ENCODE measurements around the gene MAPK1. TPM values are rescaled to one million over a fixed set of nuclear protein-coding genes. Genes with fewer than 3 reads are reported as not detected.
"Not testable (repeated sequence)": the region's sequence is repeated elsewhere in the genome, so short reads cannot be mapped to it uniquely, and the experiment has no call there.

The MAPK1 gene
- total RNA-seq, 2 experiments from 2014 or later: 74.0 to 82.6 TPM

DNA sequence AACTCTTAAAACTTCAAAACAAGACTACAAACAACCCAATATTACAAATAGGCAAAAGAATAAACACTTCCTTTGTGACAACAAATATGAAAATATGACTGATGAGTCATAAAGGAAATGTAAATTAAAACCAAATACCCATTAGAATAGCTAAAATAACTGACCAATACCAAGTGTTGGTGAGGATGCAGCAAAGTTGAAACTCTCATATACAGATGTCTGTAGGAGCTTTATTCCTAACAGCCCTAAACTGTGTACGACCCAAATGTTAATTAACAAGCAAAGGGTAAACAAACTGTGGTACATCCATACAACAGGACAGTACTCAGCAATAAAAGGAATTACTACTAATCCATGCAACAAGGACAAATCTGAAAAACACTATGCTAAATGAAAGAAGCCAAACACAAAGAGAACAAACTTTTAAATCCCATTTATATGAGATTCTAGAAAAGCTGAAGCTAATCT is 43.0 kb downstream of the MAPK1 start:
- DNase-seq: no peak
- H3K27me3 Mint-ChIP-seq (ENCODE audit: low read depth): no peaks in the 10 kb centered on the region
- H3K4me3 Mint-ChIP-seq: no peak overlapping the region
- CTCF ChIA-PET: no interaction called here
- intact Hi-C loops (cut with micrococcal nuclease): no loop called here
- H3K27ac Mint-ChIP-seq: no peak overlapping the region
- H3K36me3 Mint-ChIP-seq (ENCODE audit: low read depth): peaks cover 1% of the 10 kb centered on the region
- H3K4me1 Mint-ChIP-seq (ENCODE audit: low read depth): peaks cover 67% of the 10 kb centered on the region
- H3K9me3 Mint-ChIP-seq: no peaks in the 10 kb centered on the region

DNA sequence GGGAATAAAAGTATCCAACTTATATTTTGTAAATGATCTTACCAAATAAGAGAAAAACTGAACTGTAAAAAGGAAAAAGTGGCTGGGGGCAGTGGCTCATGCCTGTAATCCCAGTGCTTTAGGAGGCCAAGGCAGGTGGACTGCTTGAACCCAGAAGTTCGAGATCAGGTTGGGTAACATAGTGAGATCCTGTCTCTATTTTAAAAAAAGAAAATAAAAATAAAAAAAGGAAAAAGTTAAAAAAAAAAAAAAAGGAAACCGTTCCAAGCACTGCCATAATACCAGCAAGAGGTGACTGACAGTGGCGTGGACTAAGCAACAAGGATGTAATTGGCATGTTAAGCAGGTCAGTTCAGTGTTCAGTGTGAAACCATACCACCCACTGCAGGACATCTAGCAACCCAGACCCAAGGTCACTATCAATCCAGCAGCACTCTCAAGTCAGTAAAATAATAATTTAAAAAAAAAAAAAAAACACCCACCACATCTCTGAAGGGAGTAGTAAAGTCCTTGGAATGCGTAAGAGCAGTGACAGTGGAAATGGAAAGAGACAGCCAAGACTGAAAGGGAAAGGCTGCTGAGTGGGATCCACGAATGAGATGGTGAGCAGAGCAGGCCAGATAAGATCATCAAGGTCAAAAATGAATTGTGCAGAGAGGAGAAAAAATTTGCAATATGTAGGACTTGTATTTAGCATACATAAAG is 43.6 kb downstream of the MAPK1 start:
- intact Hi-C loops (cut with micrococcal nuclease): no loop called here
- DNase-seq: no peak
- Mint-ChIP-seq H3K9me3 (no peaks in the 10 kb centered on the region), H3K4me3 (no peak overlapping the region), H3K36me3 (ENCODE audit: low read depth) (peaks cover 1% of the 10 kb centered on the region), H3K27ac (no peak overlapping the region), H3K4me1 (ENCODE audit: low read depth) (peaks cover 67% of the 10 kb centered on the region), H3K27me3 (ENCODE audit: low read depth) (no peaks in the 10 kb centered on the region)
- CTCF ChIA-PET: no interaction called here

- Mint-ChIP-seq H3K4me1 (ENCODE audit: low read depth) (peaks cover 66% of the 10 kb centered on the region), H3K4me3 (no peak overlapping the region), H3K27me3 (ENCODE audit: low read depth) (no peaks in the 10 kb centered on the region), H3K36me3 (ENCODE audit: low read depth) (peaks cover 3% of the 10 kb centered on the region), H3K27ac (no peak overlapping the region), H3K9me3 (no peaks in the 10 kb centered on the region)
- CTCF ChIA-PET: interaction anchor here (1.1 kb wide), 1 partner anchor 133 kb away, joined by 3 read pairs; the partner anchor contains the start of gene PPM1F
- DNase-seq: no peak
- intact Hi-C loops (cut with micrococcal nuclease): no loop called here
Measured at GRCh38 chr22:21819183-21819770, 48.2 kb downstream of the MAPK1 start.

DNA sequence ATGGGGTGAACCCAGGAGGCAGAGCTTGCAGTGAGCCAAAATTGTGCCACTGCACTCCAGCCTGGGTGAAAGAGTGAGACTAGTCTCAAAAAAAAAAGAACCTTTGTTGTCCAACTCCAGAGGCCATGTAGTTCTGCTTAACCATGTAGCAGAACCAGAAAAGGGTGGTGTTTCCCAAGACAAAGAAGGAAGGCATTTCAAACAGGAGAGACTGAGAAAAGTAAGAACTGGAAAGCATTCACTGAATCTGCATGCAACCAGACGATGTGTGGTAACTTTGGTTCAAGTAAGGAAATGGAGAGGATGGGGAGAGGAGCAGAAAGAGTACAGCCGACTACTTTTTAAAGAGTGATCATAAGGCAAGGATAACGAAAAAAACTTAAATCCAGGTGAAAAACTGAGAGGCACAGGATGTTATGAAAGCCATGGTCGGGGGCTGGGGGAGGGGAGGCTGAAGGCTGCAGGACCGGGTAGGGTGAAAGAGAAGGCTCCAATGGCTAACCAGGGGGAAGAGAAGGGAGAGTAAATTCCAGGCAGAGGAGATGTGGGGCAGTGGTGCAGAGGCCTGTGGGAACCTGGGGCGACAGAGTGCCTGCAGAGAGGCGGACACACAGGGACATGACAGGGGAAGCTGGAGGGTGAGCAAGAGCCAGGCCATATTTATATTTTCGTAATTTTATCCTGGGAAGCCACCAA is 48.8 kb downstream of the MAPK1 start:
- Mint-ChIP-seq H3K36me3 (ENCODE audit: low read depth) (peaks cover 5% of the 10 kb centered on the region), H3K9me3 (no peaks in the 10 kb centered on the region), H3K27ac (no peak overlapping the region), H3K27me3 (ENCODE audit: low read depth) (no peaks in the 10 kb centered on the region), H3K4me3 (no peak overlapping the region), H3K4me1 (ENCODE audit: low read depth) (peaks cover 67% of the 10 kb centered on the region)
- intact Hi-C loops (cut with micrococcal nuclease): no loop called here
- no peak for DNase-seq
- CTCF ChIA-PET: interaction anchor here (1.1 kb wide), 1 partner anchor 134 kb away, joined by 3 read pairs; the partner anchor contains the start of gene PPM1F

- intact Hi-C loops (cut with micrococcal nuclease); H3K4me3 Mint-ChIP-seq; H3K36me3 Mint-ChIP-seq (ENCODE audit: low read depth); H3K27me3 Mint-ChIP-seq (ENCODE audit: low read depth); H3K9me3 Mint-ChIP-seq; DNase-seq: not testable (repeated sequence)
- H3K4me1 Mint-ChIP-seq (ENCODE audit: low read depth): peaks cover 62% of the 10 kb centered on the region
- peak overlapping the region; percentile 73 for H3K27ac Mint-ChIP-seq
- CTCF ChIA-PET: interaction anchor here (0.7 kb wide), 1 partner anchor 24 kb away, joined by 3 read pairs; no protein-coding TSS in a partner anchor
Measured at GRCh38 chr22:21817497-21817853, 50.0 kb downstream of the MAPK1 start.

- Mint-ChIP-seq H3K4me3 (no peak overlapping the region), H3K27me3 (ENCODE audit: low read depth) (no peaks in the 10 kb centered on the region), H3K36me3 (ENCODE audit: low read depth) (peaks cover 5% of the 10 kb centered on the region), H3K4me1 (ENCODE audit: low read depth) (peaks cover 59% of the 10 kb centered on the region), H3K27ac (peak overlapping the region; percentile 73), H3K9me3 (no peaks in the 10 kb centered on the region)
- CTCF ChIA-PET: interaction anchor here (0.5 to 0.7 kb wide), 2 partner anchors 25 to 62 kb away, joined by 3 read pairs; no protein-coding TSS in a partner anchor
- DNase-seq: peak; percentile 40
- intact Hi-C loops (cut with micrococcal nuclease): loop anchor here (1.0 kb wide), 2 partner anchors 51 to 59 kb away; no protein-coding TSS in a partner anchor
Measured at GRCh38 chr22:21816787-21817496, 50.5 kb downstream of the MAPK1 start.

DNA sequence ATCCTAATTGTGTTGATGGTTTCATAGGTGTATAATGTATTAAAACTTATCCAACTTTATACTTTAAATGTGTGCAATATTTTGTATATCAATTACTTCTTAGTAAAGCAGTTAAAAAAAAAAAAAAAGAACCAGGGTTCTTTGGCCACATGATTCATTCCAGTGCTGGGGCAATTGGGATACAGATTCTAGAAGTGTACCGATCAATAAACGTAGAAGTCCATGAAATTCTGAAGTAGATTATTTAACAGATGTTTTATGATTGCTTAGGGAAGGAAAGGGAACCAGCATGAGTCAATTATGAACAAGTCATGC is 51.0 kb downstream of the MAPK1 start:
- CTCF ChIA-PET: interaction anchor here (0.5 kb wide), 1 partner anchor 62 kb away, joined by 3 read pairs; no protein-coding TSS in a partner anchor
- H3K4me1 Mint-ChIP-seq (ENCODE audit: low read depth): peaks cover 57% of the 10 kb centered on the region
- intact Hi-C loops (cut with micrococcal nuclease): loop anchor here (1.0 kb wide), 2 partner anchors 52 to 60 kb away; no protein-coding TSS in a partner anchor

GRCh38 chr22:21815958-21816357 is 51.5 kb downstream of the MAPK1 start:
- Mint-ChIP-seq H3K36me3 (ENCODE audit: low read depth) (peaks cover 4% of the 10 kb centered on the region), H3K4me3 (no peak overlapping the region), H3K9me3 (no peaks in the 10 kb centered on the region), H3K4me1 (ENCODE audit: low read depth) (peaks cover 56% of the 10 kb centered on the region), H3K27me3 (ENCODE audit: low read depth) (no peaks in the 10 kb centered on the region), H3K27ac (no peak overlapping the region)
- CTCF ChIA-PET: no interaction called here
- intact Hi-C loops (cut with micrococcal nuclease): loop anchor here (1.0 kb wide), 2 partner anchors 52 to 60 kb away; no protein-coding TSS in a partner anchor
- no peak for DNase-seq

More for the DNA sequence above, 51.0 kb downstream of the MAPK1 start:
- no peak for DNase-seq
- peaks cover 5% of the 10 kb centered on the region for H3K36me3 Mint-ChIP-seq (ENCODE audit: low read depth)
- H3K27ac Mint-ChIP-seq: peak overlapping the region; percentile 73
- no peaks in the 10 kb centered on the region for H3K9me3 Mint-ChIP-seq
- no peaks in the 10 kb centered on the region for H3K27me3 Mint-ChIP-seq (ENCODE audit: low read depth)
- no peak overlapping the region for H3K4me3 Mint-ChIP-seq

GRCh38 chr22:21815357-21815756 is 52.1 kb downstream of the MAPK1 start:
- DNase-seq: no peak
- Mint-ChIP-seq H3K4me3 (no peak overlapping the region), H3K36me3 (ENCODE audit: low read depth) (peaks cover 4% of the 10 kb centered on the region), H3K27ac (no peak overlapping the region), H3K27me3 (ENCODE audit: low read depth) (no peaks in the 10 kb centered on the region), H3K9me3 (no peaks in the 10 kb centered on the region), H3K4me1 (ENCODE audit: low read depth) (peaks cover 56% of the 10 kb centered on the region)
- CTCF ChIA-PET: interaction anchor here (1.1 kb wide), 1 partner anchor 138 kb away, joined by 4 read pairs; the partner anchor contains the start of gene PPM1F
- intact Hi-C loops (cut with micrococcal nuclease): no loop called here

- Mint-ChIP-seq H3K4me1 (ENCODE audit: low read depth) (peaks cover 33% of the 10 kb centered on the region), H3K4me3 (no peak overlapping the region), H3K36me3 (ENCODE audit: low read depth) (peaks cover 6% of the 10 kb centered on the region), H3K27me3 (ENCODE audit: low read depth) (no peaks in the 10 kb centered on the region), H3K27ac (no peak overlapping the region), H3K9me3 (no peaks in the 10 kb centered on the region)
- CTCF ChIA-PET: interaction anchor here (0.6 kb wide), 1 partner anchor 113 kb away, joined by 5 read pairs; no protein-coding TSS in a partner anchor
- intact Hi-C loops (cut with micrococcal nuclease): no loop called here
- DNase-seq: no peak
Measured at GRCh38 chr22:21811982-21812381, 55.5 kb downstream of the MAPK1 start.

GRCh38 chr22:21807544-21808529 is 59.6 kb downstream of the MAPK1 start:
- CTCF ChIA-PET: no interaction called here
- no peak overlapping the region for H3K4me3 Mint-ChIP-seq
- intact Hi-C loops (cut with micrococcal nuclease): no loop called here
- H3K9me3 Mint-ChIP-seq: no peaks in the 10 kb centered on the region
- no peak for DNase-seq
- H3K27ac Mint-ChIP-seq: no peak overlapping the region
- peaks cover 10% of the 10 kb centered on the region for H3K4me1 Mint-ChIP-seq (ENCODE audit: low read depth)
- H3K36me3 Mint-ChIP-seq (ENCODE audit: low read depth): peaks cover 17% of the 10 kb centered on the region
- H3K27me3 Mint-ChIP-seq (ENCODE audit: low read depth): no peaks in the 10 kb centered on the region
